Ectodermal cell (in vitro differentiated cells): ENCODE measurements around the gene ATXN1.
"Not testable (repeated sequence)": the region's sequence is repeated elsewhere in the genome, so short reads cannot be mapped to it uniquely, and the experiment has no call there.

Source experiments
- H3K27ac ChIP-seq: 2 replicates; pipeline ENCODE4 v1.7.0; 2013; ENCODE audit warnings: mild to moderate bottlenecking, low read depth, low read length; ENCODE audit not compliant: insufficient read depth, poor library complexity, severe bottlenecking
- H3K27me3 ChIP-seq: 2 replicates; pipeline ENCODE4 v1.7.0; 2013; ENCODE audit warnings: mild to moderate bottlenecking, low read length; ENCODE audit not compliant: insufficient read depth, control insufficient read depth, poor library complexity, severe bottlenecking
- H3K36me3 ChIP-seq: one replicate; pipeline ENCODE4 v1.7.0; 2013; ENCODE audit warnings: low read length; ENCODE audit not compliant: control insufficient read depth, insufficient read depth
- H3K4me1 ChIP-seq: one replicate; pipeline ENCODE4 v1.7.0; 2013; ENCODE audit warnings: low read length; ENCODE audit not compliant: control insufficient read depth, insufficient read depth
- H3K4me3 ChIP-seq: 2 replicates; pipeline ENCODE4 v1.7.0; 2013; ENCODE audit warnings: low read depth, low read length, control low read depth; ENCODE audit not compliant: insufficient read depth
- H3K9me3 ChIP-seq: 2 replicates; pipeline ENCODE4 v1.7.0; 2013; ENCODE audit warnings: mild to moderate bottlenecking, low read length, moderate library complexity; ENCODE audit not compliant: control insufficient read depth
- WGBS, 2 experiments: methylation state at CpG; one replicate each; pipeline ENCODE4 v1.1.7; 2013; ENCODE audit warnings: missing lambda C conversion rate in 2 of 2; 5-methylcytosine and 5-hydroxymethylcytosine counted together

Gene ATXN1

DNA sequence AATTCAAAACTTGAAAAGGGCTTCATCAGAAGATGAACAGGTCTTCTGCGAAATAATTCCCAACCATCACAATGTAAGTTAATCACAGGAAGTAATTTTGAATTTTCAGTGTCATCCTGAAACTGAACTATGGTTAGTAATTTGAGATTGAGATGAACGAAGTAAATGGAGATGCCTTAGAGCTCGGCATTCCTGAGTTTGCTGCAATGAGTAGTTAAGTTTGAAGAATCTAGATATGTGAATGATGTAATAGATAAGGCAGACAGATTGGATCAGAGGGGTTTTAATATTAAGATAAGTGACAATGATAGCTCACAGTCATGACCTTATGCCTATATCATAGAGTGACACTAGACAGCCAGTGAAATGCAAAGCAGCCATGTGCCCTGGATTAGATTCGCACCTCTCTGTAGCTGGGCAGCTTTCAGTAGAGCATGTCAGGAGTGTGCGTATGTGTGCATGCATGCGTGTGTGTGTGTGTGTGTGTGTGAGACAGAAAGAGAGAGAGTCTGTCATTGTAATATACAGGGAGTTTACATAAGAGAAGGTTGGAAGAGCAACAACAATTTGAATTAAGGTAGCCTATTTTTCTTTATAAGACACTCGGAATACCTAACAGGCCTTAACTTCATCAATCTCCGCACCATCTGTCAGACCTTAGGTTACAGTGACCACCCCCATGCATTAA is 289.9 kb downstream of the ATXN1 start:
- H3K4me3 ChIP-seq = no peak overlapping the region
- no peaks in the 10 kb centered on the region for H3K4me1 ChIP-seq
- H3K27me3 ChIP-seq = no peaks in the 10 kb centered on the region
- no peaks in the 10 kb centered on the region for H3K9me3 ChIP-seq
- WGBS, 2 experiments = 88 to 90% methylated on average over 7 to 8 of the region's 8 CpGs
- H3K27ac ChIP-seq = no peak overlapping the region
- no peaks in the 10 kb centered on the region for H3K36me3 ChIP-seq

DNA sequence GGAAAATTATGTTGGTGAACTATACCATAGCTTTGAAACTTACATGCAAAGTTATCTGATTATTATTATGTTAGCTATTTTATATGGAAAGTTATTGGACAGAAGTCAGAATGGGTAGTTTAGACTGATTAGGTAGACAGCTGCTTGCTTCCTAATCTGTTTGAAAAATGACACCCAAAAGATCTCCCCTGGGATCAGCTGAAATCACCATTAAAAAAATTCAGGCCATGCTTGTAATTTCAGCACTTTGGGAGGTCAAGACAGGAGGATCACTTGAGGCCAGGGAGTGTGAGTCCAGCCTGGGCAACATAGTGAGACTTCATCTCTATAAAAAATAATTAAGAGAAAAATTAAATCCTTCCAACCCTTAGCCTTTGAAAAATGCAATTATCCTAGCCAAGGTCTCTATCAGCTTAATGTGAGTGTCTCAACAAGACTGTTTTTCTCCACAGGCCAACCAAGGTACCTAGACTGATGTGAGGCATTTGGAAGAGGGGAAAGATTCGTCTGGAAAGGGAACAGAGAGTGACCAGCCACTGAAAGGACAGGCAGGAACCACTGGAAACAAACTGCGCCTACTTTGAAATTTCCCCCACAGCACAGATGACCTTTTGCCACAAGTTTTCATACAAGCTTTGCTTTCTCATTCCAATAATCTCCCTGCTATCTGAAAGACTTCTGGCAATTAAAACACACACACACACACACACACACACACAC is 290.6 kb downstream of the ATXN1 start:
- Histone ChIP-seq H3K36me3 (no peaks in the 10 kb centered on the region), H3K27me3 (no peaks in the 10 kb centered on the region), H3K4me3 (no peak overlapping the region), H3K9me3 (no peaks in the 10 kb centered on the region), H3K27ac (no peak overlapping the region), H3K4me1 (no peaks in the 10 kb centered on the region)
- 90% methylated on average over 2 of the region's 2 CpGs for WGBS, 2 experiments

DNA sequence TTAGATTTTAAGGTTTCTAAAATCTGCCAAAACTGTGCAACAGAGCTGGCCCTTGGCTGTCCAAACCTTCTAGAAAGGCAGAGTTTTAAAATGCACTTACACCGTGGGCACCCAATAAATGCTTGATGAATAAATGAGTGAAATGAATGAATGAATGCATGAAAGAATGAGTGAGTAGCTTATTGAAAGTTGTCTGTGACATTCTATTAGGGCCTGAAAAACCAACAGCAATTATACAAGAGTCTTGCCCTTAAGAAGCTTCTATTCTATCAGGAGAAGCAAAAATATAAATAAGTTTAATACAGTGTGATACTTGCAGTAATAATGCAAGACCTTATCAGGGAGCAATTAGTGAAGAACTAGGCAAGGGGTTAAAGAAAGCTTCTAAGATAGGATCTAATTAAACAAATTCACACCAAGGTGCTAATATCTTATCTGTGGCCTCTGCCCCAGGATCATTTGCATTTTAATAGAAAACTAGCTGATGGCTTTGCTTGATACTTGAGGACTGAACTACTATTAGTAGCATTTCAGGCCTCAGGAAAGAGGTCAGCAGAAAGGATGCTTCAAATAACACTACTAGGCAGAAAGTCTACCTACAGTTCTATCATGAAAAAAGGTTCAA is 292.2 kb downstream of the ATXN1 start:
- Histone ChIP-seq H3K27me3 (no peaks in the 10 kb centered on the region), H3K4me1 (no peaks in the 10 kb centered on the region), H3K4me3 (no peak overlapping the region), H3K27ac (no peak overlapping the region), H3K36me3 (no peaks in the 10 kb centered on the region), H3K9me3 (no peaks in the 10 kb centered on the region)
- WGBS, 2 experiments = 91 to 100% methylated on average over 1 of the region's 1 CpG

DNA sequence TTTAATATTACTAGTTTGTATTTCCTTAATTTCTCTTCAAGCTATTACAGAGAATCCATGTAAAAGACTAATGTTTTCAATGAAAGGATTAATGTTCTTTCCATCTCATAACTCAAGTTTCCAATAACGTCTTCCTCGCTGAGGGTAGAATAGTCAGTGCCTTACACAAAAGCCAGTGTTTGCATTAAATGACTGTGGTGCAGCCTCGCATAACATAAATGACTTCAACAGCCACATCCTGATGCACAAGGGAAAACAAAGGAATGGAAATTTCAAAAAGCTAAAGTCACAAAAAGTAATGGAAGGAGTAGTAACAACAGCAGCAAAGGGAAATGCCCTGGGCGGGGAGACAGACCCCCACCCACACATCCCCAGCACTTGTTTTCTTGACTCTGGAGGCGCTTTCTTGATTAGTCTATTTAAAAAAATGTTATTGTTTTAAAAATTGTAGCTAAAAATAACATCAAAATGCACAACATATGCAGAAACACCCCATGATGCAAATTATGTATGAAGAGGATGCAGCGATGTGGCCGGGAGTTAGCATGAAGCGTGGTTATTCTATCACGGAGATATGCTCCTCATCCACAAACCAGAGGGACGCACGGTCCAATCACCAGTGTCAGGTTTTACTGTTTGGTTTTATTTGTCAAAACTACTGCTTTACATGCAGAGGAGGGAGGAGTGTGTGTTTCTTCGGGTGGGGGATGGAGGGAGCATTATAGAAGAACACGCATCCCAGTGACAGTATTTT is 294.3 kb downstream of the ATXN1 start:
- Histone ChIP-seq H3K27me3 (no peaks in the 10 kb centered on the region), H3K9me3 (no peaks in the 10 kb centered on the region)
- 93 to 98% methylated on average over 11 to 12 of the region's 13 CpGs for WGBS, 2 experiments

GRCh38 chr6:16464045-16464444 is 297.2 kb downstream of the ATXN1 start:
- no peaks in the 10 kb centered on the region for H3K27me3 ChIP-seq
- 86 to 93% methylated on average over 3 of the region's 3 CpGs for WGBS, 2 experiments
- no peaks in the 10 kb centered on the region for H3K4me1 ChIP-seq
- H3K9me3 ChIP-seq = no peaks in the 10 kb centered on the region
- H3K4me3 ChIP-seq = no peak overlapping the region
- no peaks in the 10 kb centered on the region for H3K36me3 ChIP-seq
- no peak overlapping the region for H3K27ac ChIP-seq

More for the DNA sequence above, 294.3 kb downstream of the ATXN1 start:
- Histone ChIP-seq H3K27ac (no peak overlapping the region), H3K36me3 (no peaks in the 10 kb centered on the region), H3K4me3 (no peak overlapping the region), H3K4me1 (no peaks in the 10 kb centered on the region)

DNA sequence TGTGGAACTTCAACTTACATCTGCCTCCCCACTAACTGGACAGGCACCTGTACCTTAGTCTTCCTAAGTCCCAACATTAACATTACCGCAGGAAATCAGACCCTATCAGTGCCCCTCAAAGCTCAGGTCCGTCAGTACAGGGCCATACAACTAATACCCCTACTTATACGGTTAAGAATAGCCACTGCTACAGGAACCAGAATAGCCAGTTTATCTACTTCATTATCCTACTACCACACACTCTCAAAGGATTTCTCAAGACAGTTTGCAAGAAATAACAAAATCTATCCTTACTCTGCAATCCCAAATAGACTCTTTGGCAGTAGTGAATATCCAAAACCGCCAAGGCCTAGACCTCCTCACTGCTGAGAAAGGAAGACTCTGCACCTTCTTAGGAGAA is 298.0 kb downstream of the ATXN1 start:
- not testable (repeated sequence) for H3K27me3 ChIP-seq, H3K36me3 ChIP-seq, H3K4me3 ChIP-seq, H3K9me3 ChIP-seq, H3K27ac ChIP-seq, H3K4me1 ChIP-seq
- 90 to 93% methylated on average over 4 of the region's 4 CpGs for WGBS, 2 experiments

- 89 to 95% methylated on average over 6 of the region's 6 CpGs for WGBS, 2 experiments
Measured at GRCh38 chr6:16461491-16461890, 299.8 kb downstream of the ATXN1 start.

GRCh38 chr6:16459472-16459871 is 301.8 kb downstream of the ATXN1 start:
- H3K27me3 ChIP-seq = not testable (repeated sequence)
- WGBS, 2 experiments = 86 to 87% methylated on average over 5 of the region's 5 CpGs

More at GRCh38 chr6:16461491-16461890, 299.8 kb downstream of the ATXN1 start:
- no peaks in the 10 kb centered on the region for H3K36me3 ChIP-seq
- no peak overlapping the region for H3K27ac ChIP-seq
- H3K27me3 ChIP-seq = no peaks in the 10 kb centered on the region
- H3K9me3 ChIP-seq = no peaks in the 10 kb centered on the region
- no peak overlapping the region for H3K4me3 ChIP-seq
- H3K4me1 ChIP-seq = peaks cover 7% of the 10 kb centered on the region

GRCh38 chr6:16452348-16452747 is 308.9 kb downstream of the ATXN1 start:
- Histone ChIP-seq H3K9me3 (no peaks in the 10 kb centered on the region), H3K4me1 (peaks cover 1% of the 10 kb centered on the region), H3K36me3 (no peaks in the 10 kb centered on the region), H3K4me3 (no peak overlapping the region), H3K27me3 (no peaks in the 10 kb centered on the region), H3K27ac (no peak overlapping the region)
- WGBS, 2 experiments = 100% methylated on average over 2 of the region's 2 CpGs

More at GRCh38 chr6:16459472-16459871, 301.8 kb downstream of the ATXN1 start:
- not testable (repeated sequence) for H3K36me3 ChIP-seq, H3K27ac ChIP-seq, H3K4me1 ChIP-seq, H3K9me3 ChIP-seq, H3K4me3 ChIP-seq

DNA sequence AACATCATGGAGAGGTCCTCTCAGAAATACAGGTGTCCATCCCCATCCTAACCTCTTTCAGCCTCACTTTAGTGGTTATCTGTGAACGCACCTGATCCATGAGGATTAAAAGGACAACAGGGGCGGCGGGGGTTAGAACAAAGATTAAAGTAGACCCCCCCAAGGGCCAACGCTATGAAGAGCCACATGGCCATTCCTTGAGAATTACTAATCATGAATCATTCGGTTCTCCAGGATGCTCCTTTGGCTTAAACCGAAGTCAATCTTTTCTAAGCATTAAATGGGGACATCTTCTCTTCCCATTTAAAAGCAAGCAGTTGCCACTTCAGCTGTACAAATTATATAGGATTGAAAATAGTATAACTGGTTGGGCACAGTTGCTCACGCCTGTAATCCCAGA is 310.4 kb downstream of the ATXN1 start:
- no peaks in the 10 kb centered on the region for H3K36me3 ChIP-seq
- H3K4me3 ChIP-seq = no peak overlapping the region
- no peak overlapping the region for H3K27ac ChIP-seq
- no peaks in the 10 kb centered on the region for H3K27me3 ChIP-seq
- 91 to 94% methylated on average over 7 of the region's 7 CpGs for WGBS, 2 experiments
- no peaks in the 10 kb centered on the region for H3K9me3 ChIP-seq
- no peaks in the 10 kb centered on the region for H3K4me1 ChIP-seq
